ENCODE data around the gene THAP2.

GRCh38 chr12:71663561-71664410, at the start of gene THAP2, which contains the start of gene ZFC3H1:
- TF ChIP-seq, protein P1, sequence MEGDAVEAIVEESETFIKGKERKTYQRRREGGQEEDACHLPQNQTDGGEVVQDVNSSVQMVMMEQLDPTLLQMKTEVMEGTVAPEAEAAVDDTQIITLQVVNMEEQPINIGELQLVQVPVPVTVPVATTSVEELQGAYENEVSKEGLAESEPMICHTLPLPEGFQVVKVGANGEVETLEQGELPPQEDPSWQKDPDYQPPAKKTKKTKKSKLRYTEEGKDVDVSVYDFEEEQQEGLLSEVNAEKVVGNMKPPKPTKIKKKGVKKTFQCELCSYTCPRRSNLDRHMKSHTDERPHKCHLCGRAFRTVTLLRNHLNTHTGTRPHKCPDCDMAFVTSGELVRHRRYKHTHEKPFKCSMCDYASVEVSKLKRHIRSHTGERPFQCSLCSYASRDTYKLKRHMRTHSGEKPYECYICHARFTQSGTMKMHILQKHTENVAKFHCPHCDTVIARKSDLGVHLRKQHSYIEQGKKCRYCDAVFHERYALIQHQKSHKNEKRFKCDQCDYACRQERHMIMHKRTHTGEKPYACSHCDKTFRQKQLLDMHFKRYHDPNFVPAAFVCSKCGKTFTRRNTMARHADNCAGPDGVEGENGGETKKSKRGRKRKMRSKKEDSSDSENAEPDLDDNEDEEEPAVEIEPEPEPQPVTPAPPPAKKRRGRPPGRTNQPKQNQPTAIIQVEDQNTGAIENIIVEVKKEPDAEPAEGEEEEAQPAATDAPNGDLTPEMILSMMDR (IDR thresholded peaks at IDR 0.05) = peak in 2 of 3 experiments; percentile 14 to 23
- TF ChIP-seq POLR2A (IDR thresholded peaks at IDR 0.05; ENCODE audit: low read depth) = peak; percentile 90
